ENCODE data around the gene EFNA5.

DNA sequence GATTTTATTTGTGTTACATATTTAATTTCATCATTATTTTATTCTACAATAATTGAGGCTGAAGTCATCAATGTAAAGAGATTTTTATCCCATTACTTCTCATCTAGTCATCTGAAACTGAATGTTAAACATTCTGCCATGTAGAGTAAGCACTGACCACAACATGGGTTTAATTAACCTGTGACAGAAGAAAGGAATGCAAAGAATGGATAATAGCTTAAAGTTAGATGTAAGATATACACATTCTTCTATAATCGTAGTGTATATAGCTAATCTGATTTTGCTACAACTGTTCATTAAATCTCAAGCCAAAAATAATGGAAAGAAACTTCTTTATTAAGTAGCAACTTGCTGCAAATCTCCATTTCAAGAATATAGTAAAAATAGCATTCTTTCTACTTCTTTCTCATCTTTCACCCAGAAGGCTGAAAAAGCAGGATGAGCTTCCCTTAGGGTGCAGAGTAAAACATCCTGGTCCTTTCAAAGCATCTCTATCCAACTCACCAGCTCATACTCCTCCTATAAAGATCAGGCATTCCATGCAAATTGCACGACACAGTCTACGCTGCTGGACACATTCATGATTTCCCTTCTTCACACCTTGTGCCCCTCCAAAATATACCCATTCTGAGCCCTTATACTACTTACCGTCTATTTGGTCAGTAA is 115.2 kb downstream of the EFNA5 start:
- TF ChIP-seq POLR2A (IDR thresholded peaks at IDR 0.05; ENCODE audit: low read length) (no peak), GATA1 (IDR thresholded peaks at IDR 0.05; ENCODE audit: low read depth, low read length) (no peak)

All from erythroblast (primary cell).